GM19372 (cell line): Measurements from ENCODE around the gene RPH3AL.

Experiments used
- ATAC-seq: cut with Tn5 transposase; IDR thresholded peaks from one replicate; pipeline ENCODE4 v1.9.1; 2021; ENCODE audit warnings: mild to moderate bottlenecking, low read depth, moderate library complexity; ENCODE audit not compliant: unreplicated experiment

Gene RPH3AL

DNA sequence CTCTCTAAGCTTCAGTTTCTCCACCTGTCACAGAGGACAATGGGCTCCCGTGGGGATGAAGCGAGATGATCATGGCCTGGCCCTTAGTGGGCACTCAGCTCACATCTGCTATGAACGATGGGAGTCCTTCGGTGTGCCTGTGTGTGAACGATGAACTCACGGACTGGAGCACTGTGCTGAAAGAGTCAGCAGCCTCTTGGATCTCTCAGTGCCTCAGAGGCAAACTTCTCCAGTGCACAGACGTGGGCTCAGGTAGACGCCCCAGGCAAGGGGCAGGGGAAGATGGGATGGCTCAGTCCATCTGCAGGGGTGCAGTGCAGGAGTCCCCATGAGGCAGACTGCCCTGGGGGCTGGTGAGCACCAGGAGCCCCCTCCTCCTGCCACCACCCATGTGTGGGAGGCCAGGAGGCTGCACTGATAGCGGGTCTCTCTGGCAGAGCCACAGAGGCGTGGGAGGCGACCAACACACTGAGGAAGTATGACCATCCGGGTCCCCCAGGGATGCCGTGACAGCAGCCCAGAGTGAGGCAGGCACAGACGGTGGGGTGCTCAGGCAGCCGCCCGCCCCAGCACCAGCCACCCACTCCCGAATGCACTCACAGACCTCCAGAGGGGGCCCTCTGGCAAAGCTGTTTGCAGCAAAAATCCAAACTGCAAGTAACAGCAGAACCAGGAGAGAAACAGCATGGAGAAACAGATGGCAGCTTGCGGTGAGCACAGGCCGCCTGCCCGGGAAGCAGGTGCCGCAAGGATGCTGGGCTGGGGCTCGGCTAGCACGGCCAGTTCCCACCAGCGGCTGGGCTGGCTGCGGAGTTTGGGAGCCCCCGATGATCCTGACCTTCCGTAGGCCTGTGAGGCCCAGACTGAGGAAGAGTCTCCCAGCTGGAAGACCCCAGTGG, 82.7 kb downstream of the RPH3AL start:
- ATAC-seq, result no peak

DNA sequence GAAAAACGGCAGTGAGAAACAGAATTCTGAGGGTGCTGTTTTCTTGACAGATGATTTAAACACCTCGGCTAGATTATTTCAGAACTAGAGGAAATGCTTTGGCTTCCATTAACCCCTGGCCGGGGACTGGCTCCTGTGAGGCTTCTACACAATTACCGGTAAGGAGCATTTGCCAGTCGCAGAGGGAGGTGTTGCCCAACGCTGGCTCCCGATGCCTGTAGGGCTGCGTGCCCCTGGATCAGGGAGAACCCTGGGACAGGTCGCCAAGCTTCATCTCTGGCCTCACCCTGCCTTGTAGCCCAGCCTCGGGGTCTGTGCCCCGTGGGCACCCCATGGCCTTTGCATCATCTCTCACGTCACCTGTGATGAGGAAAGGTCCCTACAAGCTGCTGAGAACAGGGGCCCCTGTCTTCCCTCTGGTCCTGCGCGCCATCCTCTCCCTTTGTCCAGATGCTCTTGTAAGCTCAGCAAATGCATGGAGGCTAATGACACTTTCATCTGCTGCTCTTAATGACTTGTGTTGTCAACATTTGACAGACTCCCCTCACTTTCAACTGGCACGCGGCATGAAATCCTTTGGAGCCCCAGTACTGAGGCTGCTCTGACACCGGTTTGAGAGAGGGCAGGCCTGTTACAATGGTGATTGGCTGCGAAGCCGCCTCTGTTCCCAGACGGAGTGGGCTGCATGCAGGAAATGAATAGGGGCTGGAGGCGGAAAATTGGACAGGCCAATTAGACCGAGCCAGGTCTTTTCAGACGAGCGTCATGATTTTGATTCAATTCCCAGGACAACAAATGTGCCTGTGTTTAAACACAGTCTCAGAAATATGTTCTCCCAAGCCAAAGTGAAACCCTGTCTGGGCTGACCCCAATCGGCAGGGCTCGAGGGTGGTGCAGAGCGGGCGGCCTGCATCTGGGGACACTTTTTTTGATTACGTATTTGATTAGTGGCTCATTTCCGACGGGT, 85.6 kb downstream of the RPH3AL start:
- no peak for ATAC-seq

DNA sequence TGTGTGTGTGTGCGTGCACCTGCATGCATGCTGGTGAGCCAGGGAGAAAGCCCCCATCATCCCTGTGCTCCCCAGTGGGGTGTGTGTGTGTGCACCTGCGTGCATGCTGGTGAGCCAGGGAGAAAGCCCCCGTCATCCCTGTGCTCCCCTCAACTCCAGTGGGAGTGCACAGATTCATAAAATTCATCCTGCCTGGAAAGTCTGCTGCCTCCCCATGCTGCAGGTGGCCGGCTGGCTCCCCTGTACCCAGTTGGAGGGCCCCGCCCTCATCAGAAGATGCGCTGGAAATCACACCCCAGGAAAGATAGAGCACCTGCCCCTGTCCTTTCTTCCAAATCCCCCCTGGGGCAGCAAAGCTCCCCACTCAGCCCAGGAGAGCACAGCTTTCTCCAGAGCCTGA, 86.4 kb downstream of the RPH3AL start:
- no peak for ATAC-seq

DNA sequence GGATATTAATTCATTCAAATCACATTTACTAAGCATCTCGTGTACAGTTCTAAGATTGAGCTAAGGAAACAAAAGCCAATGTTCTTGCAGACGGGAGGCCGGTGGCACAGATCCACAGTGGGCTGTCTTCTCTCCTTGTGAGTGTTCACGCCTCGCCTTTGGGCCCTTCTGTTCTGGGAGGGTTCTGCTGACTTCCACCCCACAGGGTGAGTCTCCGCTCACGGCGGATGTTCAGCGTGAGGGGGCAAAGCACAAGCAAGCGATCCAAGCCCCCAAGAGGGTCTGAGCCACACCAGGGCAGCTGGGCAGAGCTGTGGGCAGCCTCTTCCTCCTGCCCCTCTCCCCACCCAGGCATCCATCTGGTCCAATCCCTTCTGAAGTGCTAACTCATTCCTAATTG, 86.9 kb downstream of the RPH3AL start:
- no peak for ATAC-seq

DNA sequence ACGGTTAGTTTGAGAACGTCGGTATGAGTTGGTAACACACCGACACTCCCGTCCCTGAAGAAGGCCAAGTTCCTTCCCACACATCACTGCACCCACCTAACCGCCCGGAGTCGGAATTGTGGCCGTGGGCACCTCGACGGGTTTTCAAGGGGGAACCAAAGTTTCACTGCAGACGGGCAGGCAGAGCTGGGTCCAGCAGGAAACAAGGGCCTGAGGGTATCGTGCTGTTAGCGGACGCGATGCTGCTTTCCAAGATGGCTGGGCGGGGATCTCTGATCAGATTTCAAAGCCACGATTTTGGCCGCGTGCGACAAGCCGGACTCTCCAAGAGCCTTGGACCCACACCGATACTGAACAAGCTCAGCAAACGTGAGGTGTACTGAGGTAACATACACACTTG, 88.8 kb downstream of the RPH3AL start:
- ATAC-seq, result no peak

DNA sequence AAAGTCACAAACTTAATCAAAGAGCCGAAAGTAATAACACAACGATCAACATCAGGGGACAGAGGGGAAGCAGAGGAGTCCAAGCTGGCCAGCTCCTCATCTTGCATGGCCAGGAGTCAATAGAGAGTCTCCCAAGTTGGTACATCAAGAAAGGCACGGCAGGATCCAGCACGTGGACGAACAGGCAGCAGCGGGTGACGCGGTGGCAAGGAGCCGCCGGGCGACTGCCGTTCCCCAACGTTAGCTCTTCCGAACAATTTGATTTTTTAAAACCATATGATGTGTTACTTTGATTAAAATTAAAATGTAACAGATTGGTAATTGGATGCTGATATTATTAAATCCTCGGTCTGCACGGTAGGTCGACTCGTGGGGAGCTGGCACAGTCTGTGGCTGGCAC, 89.3 kb downstream of the RPH3AL start:
- ATAC-seq, result no peak

DNA sequence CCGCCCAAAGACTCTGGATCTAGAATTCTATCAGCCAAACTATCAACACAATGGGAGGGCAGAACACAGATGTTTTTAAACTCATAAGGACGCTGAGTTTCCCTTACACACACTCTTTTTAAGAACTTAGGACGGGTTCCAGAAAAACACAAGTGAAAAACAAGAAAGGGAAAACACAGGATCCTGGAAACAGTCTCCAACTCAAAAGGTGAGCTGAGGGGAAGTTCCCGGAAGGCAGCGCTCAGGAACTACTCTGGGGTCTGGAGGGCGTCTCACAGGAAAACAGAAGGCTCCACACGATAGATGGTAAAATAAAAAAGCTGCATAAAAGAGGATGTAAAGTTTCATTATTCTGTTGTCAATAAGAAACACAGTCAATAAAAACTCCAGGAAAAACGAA, 91.0 kb downstream of the RPH3AL start:
- no peak for ATAC-seq

DNA sequence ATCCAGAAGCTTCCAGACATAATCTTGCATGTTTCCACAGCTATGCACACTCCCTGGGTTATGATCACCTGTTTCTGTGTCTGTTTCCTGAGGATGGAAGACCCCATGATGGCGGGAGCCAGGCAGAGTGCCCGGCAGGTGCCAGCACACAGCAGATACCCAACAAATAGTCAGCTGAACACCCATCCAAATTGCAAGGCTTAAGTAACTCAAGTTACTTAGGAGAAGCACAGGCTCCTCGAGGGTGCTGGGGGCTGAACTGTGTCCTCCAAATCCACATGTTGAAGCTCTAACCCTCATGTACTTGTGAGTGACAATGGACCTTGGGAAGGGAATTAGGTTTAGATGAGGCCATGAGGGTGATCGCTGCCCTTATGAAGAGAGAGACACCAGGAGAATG, 91.7 kb downstream of the RPH3AL start:
- ATAC-seq, result no peak

DNA sequence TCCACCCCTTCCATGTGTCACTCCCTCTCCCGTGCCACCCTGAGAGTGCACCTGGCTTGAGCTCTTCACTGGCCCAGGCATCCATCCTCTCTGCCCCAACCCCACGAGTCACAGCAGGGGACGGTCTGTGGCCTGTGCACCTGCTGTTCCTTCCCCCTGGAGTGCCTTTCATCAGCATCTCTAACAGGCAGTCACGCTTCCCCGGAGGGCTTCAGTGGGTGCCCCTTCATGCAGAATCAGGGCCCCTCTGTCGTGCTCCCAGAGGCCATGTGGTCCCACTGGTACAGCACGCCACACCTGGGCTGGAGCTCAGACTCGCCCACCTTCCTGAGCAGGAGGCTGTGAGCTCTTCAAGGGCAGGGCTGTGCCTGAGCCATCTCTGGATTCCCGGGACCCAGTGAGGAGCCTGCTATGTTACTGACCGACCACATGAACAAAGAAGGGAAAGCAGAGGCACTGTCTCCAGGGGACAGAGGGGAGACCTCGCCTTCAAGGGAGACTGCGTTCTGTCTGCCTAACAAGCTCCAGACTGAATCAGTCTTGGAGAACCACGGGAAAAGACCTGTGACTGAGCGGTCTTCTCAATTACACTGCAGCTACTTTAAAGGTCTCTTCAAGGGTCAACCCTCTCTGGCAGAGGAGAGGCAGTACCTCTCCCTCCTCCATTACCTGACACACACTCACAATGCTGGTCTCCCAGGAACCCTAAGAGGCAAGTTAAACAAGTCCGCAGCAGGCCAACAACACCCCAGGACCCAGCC, 92.4 kb downstream of the RPH3AL start:
- no peak for ATAC-seq

DNA sequence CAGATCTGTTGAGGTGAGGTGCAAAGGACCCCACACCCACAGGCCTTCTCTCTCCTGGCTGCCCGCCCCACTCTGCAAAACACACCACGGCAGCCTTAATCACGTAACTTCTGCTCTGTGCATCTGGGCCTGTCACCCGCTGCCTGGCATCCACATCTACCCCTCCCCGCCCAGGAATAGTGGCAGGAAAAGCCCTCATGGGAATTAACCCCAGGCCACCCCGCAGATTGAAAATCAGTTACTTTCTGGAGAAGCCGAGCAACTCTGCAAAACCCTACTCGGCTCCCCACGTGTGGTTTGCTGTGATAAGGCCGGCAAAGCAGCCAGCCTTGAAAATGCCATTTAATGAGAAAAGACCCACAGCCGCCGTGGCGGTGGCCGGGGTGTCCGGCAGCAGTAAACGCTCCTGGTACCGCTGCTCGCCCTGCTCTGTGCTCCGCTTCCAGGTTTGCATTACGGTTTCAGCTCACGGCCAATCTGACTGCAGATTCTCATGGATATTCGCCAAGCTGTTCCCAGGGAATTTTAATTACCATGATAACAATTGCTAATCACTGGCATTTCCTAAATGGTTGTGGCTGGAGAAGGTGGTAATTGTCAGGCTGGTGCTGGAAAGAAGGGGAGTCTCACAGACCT, 93.1 kb downstream of the RPH3AL start:
- ATAC-seq, result no peak

DNA sequence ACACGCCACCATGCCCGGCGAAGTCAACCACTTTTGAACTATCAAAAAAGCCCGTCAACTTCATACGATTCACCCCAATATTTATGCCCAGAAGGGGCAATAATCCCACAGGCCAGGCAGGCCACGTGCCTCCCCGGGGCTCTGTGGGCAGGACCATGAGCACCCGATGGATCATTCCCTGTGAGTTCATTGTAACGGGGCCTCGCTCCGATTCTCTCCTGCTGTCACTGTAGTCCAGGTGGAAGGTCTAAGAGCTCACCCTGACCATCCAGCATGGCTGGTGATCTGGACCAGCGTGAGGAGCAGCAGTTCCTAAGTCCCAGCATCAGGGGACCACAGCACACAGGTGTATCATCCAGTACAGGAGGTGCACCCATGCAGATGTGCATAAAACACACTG, 93.7 kb downstream of the RPH3AL start:
- ATAC-seq, result no peak

DNA sequence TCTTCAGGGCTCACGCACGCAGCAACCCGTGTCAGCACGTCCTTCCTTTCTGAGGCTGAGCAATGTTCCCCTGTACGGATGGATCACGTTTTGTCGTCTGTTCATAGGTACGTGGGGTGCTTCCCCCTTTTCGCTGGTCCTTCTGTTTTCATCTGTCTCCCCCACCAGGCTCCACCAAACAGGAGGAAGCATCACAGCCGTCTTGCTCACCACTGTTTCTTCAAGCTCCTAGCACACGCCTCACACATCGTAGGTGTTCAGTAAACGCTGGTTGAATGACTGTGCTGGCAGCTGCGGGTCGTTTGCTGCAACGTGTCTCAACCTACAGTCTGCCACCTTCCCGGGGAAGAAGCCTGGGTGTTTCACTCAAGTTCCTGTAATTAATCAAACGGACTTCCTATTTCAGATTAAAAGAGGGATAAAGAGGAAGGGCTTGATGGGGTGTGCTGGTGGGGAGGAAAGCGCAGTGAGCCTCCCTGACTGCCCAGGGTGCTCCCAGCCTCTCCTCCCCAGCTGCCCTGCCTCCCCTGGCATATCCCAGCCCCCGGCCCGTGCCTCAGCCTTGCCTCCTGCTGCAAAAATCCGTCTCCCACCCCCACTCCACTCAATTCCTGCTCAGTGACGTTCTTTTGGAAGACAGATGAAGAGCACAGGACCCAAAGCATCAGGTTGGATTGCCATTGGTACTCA, 94.4 kb downstream of the RPH3AL start:
- no peak for ATAC-seq

DNA sequence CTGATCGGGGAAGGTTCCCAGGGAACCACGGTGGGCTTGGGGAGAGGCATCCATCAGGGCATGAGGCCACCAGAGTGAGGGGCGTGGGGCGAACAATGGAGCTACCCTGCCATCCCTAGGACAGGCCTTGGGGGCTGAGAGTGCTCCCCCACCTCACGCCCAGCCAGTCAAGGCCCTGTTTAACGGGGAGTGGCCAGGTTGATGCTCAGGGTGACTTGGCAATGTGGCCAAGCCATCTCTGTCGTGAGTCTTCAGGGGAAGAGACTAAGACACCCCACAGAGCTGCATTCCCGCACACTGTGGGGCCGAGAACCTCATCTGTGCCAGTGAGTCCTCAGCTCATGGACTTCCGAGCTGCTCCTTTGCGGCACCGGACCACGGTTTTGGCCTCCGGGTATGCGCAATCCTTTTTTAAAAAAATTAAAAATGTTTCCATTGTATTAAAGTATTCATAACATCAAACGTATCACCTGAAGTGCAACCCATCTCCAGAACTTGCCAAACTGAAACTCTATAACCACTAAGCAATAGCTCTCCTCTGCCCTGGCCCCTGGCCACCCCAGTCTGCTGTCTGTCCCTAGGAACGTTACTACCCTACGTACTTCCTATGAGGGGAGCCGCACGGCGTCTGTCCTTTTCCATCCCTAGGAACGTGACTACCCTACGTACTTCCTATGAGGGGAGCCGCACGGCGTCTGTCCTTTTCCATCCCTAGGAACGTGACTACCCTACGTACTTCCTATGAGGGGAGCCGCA, 99.3 kb downstream of the RPH3AL start:
- no peak for ATAC-seq

DNA sequence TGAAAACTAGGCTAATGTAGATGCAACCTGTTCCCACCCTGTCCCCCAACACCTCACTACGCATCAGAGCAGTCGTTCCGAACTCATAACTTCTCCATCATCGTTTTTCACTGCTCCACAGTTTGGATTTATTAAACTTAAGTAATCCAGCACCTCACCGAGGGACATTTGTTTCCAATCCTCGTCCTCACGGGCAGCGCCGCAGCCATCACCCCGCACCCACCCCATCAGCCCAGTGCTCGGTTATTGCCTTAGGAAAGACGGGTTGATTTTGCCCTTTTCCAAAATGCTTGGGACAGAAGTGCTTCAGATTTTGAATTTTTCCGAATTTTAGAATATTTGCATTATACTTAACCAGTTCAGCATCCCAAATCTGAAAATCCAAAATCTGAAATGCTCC, 100.2 kb downstream of the RPH3AL start:
- ATAC-seq, result no peak

DNA sequence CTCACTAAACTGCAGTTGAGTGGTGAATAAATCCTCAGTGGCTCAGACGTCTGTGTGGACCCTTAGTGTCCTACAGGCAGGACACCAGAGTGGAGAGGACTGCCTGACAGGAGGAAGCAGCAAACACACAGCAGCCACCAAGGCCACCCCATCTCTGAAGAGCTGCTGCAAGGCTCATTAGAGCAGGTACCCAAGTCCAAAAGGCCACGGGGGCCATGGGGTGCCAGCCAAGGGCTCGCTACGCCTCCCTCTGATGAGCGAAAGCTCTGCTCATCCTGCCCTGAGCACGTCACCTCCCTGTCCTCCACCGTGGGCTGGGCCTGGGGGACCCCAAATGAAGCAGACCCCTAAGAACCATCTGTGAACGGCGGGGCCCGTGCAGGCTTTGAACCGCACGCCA, 101.1 kb downstream of the RPH3AL start:
- ATAC-seq, result no peak

DNA sequence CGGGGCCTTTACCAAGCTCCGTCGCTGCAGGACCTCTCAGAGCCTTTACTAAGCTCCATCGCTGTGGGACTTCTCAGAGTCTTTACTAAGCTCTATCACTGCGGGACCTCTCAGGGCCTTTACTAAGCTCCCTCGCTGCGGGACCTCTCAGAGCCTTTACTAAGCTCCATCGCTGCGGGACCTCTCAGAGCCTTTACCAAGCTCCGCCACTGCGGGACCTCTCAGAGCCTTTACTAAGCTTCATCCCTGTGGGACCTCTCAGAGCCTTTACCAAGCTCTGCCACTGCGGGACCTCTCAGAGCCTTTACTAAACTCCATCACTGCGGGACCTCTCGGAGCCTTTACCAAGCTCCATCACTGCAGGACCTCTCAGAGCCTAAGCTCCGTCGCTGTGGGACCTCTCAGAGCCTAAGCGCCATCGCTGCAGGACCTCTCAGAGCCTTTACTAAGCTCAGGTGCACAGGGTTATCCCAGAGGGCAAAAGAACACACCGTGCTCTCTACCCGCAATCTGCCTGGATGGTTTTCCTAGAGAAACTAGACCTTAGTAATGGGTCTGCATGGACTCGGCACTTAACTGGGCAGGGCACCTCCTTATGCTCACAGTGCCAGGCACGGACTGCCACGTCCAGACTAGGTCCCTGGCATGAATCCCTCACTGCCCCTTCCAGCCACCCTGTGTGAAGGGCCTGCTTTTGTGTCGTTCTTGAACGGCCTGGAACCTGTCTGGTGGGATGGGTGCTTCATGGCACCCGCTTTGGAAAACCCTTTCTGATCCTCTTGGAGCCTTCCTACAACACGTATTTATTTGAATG, 101.9 kb downstream of the RPH3AL start:
- no peak for ATAC-seq

DNA sequence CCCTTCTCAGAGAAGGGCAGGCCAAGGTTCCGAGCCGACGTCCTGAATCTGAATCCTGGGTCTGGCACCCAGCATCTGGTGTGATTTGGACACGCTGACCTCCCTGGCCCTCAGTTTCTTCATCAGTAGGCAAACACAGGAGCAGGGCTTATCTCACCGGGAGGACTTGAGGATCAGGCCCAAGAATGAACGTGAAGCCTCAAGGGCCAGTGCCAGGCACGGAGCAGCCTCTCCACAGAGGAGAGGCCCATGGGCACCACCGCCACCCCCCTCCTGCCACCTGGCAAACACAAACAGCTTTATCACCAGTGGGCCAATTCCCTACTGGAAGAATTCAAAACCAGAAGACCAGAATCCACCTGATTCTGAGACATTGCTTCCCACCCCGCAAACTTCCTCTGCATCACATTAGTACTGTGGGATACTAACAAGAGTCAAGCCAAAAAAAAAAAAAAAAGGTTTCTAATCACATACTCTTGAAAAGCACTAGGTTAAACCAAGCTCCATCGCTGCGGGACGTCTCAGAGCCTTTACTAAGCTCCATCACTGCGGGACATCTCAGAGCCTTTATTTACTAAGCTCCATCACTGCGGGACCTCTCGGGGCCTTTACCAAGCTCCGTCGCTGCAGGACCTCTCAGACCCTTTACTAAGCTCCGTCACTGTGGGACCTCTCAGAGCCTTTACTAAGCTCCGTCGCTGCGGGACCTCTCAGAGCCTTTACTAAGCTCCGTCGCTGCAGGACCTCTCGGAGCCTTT, 103.2 kb downstream of the RPH3AL start:
- no peak for ATAC-seq
